Smooth muscle cell (in vitro differentiated cells): Measurements from ENCODE around the gene FNDC3B. TPM values are rescaled to one million over a fixed set of nuclear protein-coding genes. Genes with fewer than 3 reads are reported as not detected.
A peak's percentile ranks its signal among the peaks of the same experiment; 100 is the strongest.

Experiments used
- DNase-seq: peaks from one replicate; lab custom pipeline; 2025; ENCODE audit not compliant: unreplicated experiment; lab: John Stamatoyannopoulos, UW
- H2AFZ ChIP-seq: fragments of 200-600 bp; sonication (generic); 2 replicates; pipeline ENCODE4 v1.6.0; 2016; ENCODE audit warnings: antibody characterized with exemption, low read depth, mild to moderate bottlenecking
- H3F3A ChIP-seq: fragments of 200-600 bp; sonication (generic); 2 replicates; pipeline ENCODE4 v1.6.0; 2017; ENCODE audit warnings: antibody characterized with exemption, low read depth
- H3K27ac ChIP-seq: fragments of 200-600 bp; sonication (generic); 2 replicates; pipeline ENCODE4 v1.5.1; 2016; ENCODE audit warnings: low read depth, mild to moderate bottlenecking
- H3K27me3 ChIP-seq: fragments of 200-600 bp; sonication (generic); 2 replicates; pipeline ENCODE4 v1.6.1; 2016; ENCODE audit warnings: low read depth, mild to moderate bottlenecking
- H3K36me3 ChIP-seq: fragments of 200-600 bp; sonication (generic); 2 replicates; pipeline ENCODE4 v1.5.1; 2016; ENCODE audit warnings: low read depth
- H3K4me1 ChIP-seq: fragments of 200-600 bp; sonication (generic); 2 replicates; pipeline ENCODE4 v1.5.1; 2016; ENCODE audit warnings: low read depth
- H3K4me2 ChIP-seq: fragments of 200-600 bp; sonication (generic); 2 replicates; pipeline ENCODE4 v1.6.0; 2016; ENCODE audit warnings: mild to moderate bottlenecking
- H3K4me3 ChIP-seq: fragments of 200-600 bp; sonication (generic); 2 replicates; pipeline ENCODE4 v1.5.1; 2016; ENCODE audit warnings: mild to moderate bottlenecking
- H3K79me2 ChIP-seq: fragments of 200-600 bp; sonication (generic); 2 replicates; pipeline ENCODE4 v1.6.0; 2016; ENCODE audit warnings: low read depth, mild to moderate bottlenecking
- H3K9ac ChIP-seq: fragments of 200-600 bp; sonication (generic); 2 replicates; pipeline ENCODE4 v1.6.0; 2016; ENCODE audit warnings: low read depth
- H3K9me3 ChIP-seq: fragments of 200-600 bp; sonication (generic); replicated peaks from 2 replicates; pipeline ENCODE4 v1.5.1; 2016; ENCODE audit warnings: low read depth
- H4K20me1 ChIP-seq: fragments of 200-600 bp; sonication (generic); 2 replicates; pipeline ENCODE4 v1.6.0; 2016; ENCODE audit warnings: low read depth
- WGBS: methylation state at CpG from one replicate; pipeline ENCODE4 v1.1.7; 2016; ENCODE audit warnings: low lambda C conversion rate; 5-methylcytosine and 5-hydroxymethylcytosine counted together
- polyA plus RNA-seq: library from polyadenylated mRNA; unstranded; fragments of >200 nt; fragmentation: Nextera tagmentation; extraction: Ambion mirVana; gene quantifications from 2 replicates; pipeline ENCODE4 v1.2.1, GENCODE V29; 2016
- total RNA-seq: library from RNA; depleted of rRNA; stranded (reverse); fragments of >200 nt; gene quantifications from 2 replicates; pipeline ENCODE4 v1.2.3, GENCODE V29; 2014
- TF ChIP-seq, protein P1 (sequence below): fragments of 200-600 bp; sonication (generic); IDR thresholded peaks from 2 replicates; pipeline ENCODE4 v1.5.1; 2017; ENCODE audit warnings: borderline replicate concordance, mild to moderate bottlenecking, antibody characterized with exemption; ENCODE audit not compliant: insufficient read depth, poor library complexity, severe bottlenecking

The FNDC3B gene
- total and polyA plus RNA-seq, 2 experiments from 2014 or later: 149 to 294 TPM

DNA sequence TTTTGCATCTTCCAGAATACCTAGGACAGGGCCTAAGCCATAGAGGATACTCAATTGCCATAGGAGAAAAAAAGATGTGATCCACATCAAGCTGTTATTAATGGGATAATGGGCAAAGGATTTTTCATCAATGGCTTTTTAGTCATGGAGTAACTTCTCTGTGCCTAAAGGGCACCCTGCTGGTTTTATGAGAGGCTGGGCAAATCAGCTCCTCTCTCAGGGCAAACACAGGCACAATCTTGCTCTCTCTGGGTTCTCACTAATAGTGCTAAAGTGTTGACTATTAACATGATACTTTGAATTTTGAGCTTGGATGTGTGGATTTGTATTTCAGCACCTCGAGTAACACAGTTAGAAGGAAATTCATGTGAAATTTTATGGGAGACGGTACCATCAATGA is 341.3 kb downstream of the FNDC3B start:
- H3K9me3 ChIP-seq: no peaks in the 10 kb centered on the region
- TF ChIP-seq, protein P1, sequence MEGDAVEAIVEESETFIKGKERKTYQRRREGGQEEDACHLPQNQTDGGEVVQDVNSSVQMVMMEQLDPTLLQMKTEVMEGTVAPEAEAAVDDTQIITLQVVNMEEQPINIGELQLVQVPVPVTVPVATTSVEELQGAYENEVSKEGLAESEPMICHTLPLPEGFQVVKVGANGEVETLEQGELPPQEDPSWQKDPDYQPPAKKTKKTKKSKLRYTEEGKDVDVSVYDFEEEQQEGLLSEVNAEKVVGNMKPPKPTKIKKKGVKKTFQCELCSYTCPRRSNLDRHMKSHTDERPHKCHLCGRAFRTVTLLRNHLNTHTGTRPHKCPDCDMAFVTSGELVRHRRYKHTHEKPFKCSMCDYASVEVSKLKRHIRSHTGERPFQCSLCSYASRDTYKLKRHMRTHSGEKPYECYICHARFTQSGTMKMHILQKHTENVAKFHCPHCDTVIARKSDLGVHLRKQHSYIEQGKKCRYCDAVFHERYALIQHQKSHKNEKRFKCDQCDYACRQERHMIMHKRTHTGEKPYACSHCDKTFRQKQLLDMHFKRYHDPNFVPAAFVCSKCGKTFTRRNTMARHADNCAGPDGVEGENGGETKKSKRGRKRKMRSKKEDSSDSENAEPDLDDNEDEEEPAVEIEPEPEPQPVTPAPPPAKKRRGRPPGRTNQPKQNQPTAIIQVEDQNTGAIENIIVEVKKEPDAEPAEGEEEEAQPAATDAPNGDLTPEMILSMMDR: no peak
- 100% methylated on average over 2 of the region's 2 CpGs for WGBS
- peaks cover 17% of the 10 kb centered on the region for H3F3A ChIP-seq
- no peaks in the 10 kb centered on the region for H3K4me1 ChIP-seq
- H3K36me3 ChIP-seq: peaks cover 35% of the 10 kb centered on the region
- H3K79me2 ChIP-seq: peaks cover 56% of the 10 kb centered on the region
- no peaks in the 10 kb centered on the region for H3K27me3 ChIP-seq
- no peak for DNase-seq
- peaks cover 98% of the 10 kb centered on the region for H4K20me1 ChIP-seq
- H3K4me2 ChIP-seq: no peak overlapping the region
- H3K9ac ChIP-seq: no peak overlapping the region
- H2AFZ ChIP-seq: no peak overlapping the region
- no peak overlapping the region for H3K27ac ChIP-seq
- H3K4me3 ChIP-seq: no peak overlapping the region

DNA sequence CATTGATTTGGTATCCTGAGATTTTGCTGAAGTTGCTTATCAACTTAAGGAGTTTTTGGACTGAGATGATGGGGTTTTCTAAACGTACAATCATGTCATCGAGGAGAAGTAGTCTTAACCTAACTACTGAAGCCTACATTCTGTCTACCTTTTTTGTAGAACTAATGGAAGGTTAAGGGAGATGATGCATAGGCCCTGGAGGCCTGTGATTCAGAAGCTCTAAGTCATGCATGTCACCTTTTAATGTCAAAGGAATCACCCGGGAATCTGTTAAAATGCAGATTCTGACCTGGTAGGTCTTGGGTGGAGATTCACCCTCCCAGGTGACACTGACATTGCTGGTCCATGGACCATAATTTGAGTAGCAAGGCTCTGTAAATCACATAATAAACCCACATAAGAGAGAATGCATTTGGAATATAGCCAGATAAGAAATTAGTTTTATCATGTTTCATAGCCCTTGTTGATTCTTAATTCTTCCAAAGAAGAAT is 344.0 kb downstream of the FNDC3B start:
- peaks cover 17% of the 10 kb centered on the region for H3F3A ChIP-seq
- H3K4me3 ChIP-seq: no peak overlapping the region
- H2AFZ ChIP-seq: no peak overlapping the region
- H3K9ac ChIP-seq: no peak overlapping the region
- peak overlapping the region; percentile 31 for H3K27ac ChIP-seq
- H3K27me3 ChIP-seq: no peaks in the 10 kb centered on the region
- no peaks in the 10 kb centered on the region for H3K9me3 ChIP-seq
- H3K79me2 ChIP-seq: peaks cover 56% of the 10 kb centered on the region
- TF ChIP-seq, protein P1: no peak
- no peak for DNase-seq
- peaks cover 97% of the 10 kb centered on the region for H4K20me1 ChIP-seq
- H3K4me1 ChIP-seq: no peaks in the 10 kb centered on the region
- no peak overlapping the region for H3K4me2 ChIP-seq
- H3K36me3 ChIP-seq: peaks cover 29% of the 10 kb centered on the region
- WGBS: 76% methylated on average over 3 of the region's 3 CpGs

DNA sequence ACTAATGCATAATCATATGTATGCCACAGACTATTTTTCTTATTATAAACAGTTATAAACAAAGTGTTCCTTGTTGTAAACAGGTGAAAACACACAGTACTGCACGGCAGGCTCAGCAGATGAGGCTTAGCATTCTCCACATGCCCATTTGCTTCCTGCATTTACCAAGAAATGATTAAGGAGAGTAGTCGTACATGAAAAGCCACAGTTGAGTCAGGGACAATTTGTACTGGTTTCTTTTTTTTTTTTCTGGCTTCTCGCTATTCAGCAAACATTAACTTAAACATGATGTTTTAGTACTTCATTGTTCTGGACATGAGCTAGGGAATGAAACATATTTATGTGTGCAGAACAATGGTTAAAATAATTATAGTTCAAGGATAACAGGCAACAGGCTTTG is 345.5 kb downstream of the FNDC3B start:
- DNase-seq: no peak
- Histone ChIP-seq H3K27me3 (no peaks in the 10 kb centered on the region), H3K27ac (peak overlapping the region; percentile 35), H3K4me3 (no peak overlapping the region), H3K9me3 (no peaks in the 10 kb centered on the region), H3F3A (peaks cover 15% of the 10 kb centered on the region), H3K36me3 (peaks cover 16% of the 10 kb centered on the region), H3K4me1 (no peaks in the 10 kb centered on the region), H3K4me2 (no peak overlapping the region), H3K79me2 (peaks cover 57% of the 10 kb centered on the region), H4K20me1 (peaks cover 97% of the 10 kb centered on the region), H3K9ac (no peak overlapping the region), H2AFZ (no peak overlapping the region)
- WGBS: 65% methylated on average over 3 of the region's 3 CpGs
- TF ChIP-seq, protein P1: no peak

DNA sequence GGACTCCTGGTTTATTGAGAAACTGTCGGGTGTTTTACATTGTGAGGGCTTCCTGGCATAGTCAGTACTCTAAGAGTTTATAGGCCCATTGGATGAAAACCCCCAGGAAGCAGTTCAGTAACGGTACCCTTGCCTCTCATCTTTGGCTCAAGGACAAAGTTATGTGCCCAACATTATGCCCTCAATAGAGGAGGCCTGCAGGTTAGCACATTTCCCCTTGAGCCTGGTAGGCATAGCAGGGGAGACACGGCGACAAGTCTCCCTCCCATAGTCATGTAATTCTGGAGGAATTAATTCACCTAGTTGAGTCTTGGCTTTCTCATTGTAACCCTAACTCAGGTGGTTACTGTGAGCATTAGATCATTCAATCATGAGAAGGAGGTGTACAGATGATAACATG is 348.4 kb downstream of the FNDC3B start:
- TF ChIP-seq, protein P1: no peak
- no peak for DNase-seq
- WGBS: 97% methylated on average over 4 of the region's 4 CpGs
- H3K36me3 ChIP-seq: peaks cover 6% of the 10 kb centered on the region
- H3K9ac ChIP-seq: no peak overlapping the region
- H3K4me3 ChIP-seq: no peak overlapping the region
- no peaks in the 10 kb centered on the region for H3K4me1 ChIP-seq
- no peaks in the 10 kb centered on the region for H3K27me3 ChIP-seq
- peaks cover 96% of the 10 kb centered on the region for H4K20me1 ChIP-seq
- no peaks in the 10 kb centered on the region for H3K9me3 ChIP-seq
- peaks cover 19% of the 10 kb centered on the region for H3F3A ChIP-seq
- peaks cover 52% of the 10 kb centered on the region for H3K79me2 ChIP-seq
- no peak overlapping the region for H3K4me2 ChIP-seq
- no peak overlapping the region for H3K27ac ChIP-seq
- H2AFZ ChIP-seq: no peak overlapping the region
